ENCODE data around the gene C19orf38.

Gene C19orf38

GRCh38 chr19:10911579-10912363 lies 63.6 kb downstream of the C19orf38 start:
- no peak for DNase-seq (ENCODE audit: low read depth, low spot score)

DNA sequence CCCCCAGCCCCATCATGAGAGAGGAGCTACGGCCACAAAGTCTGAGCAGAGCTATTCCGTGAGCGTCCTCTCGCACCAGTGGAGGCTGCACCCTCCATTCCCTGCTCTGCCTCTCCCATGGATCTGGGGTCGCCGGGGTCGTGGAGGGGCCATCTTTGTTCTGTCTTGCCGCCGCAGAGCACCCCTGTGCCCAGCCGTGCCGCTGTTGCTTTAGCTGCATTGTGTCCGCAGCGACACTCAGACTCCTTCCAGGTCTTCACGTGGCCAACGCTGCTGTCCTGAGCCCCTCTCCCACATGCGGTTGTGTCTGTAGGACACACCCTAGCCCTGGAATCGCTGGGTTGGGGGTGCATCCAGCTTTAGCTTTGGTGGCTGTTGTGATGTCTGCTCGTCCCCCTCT lies 64.4 kb downstream of the C19orf38 start:
- DNase-seq (ENCODE audit: low read depth, low spot score): no peak

- DNase-seq (ENCODE audit: low read depth, low spot score): no peak
Measured at GRCh38 chr19:10913716-10914340, 65.6 kb downstream of the C19orf38 start.

- DNase-seq (ENCODE audit: low read depth, low spot score): no peak
Measured at GRCh38 chr19:10915130-10916091, 67.2 kb downstream of the C19orf38 start.

GRCh38 chr19:10916602-10917001 lies 68.4 kb downstream of the C19orf38 start:
- DNase-seq (ENCODE audit: low read depth, low spot score): no peak

- no peak for DNase-seq (ENCODE audit: low read depth, low spot score)
Measured at GRCh38 chr19:10918359-10918758, 70.1 kb downstream of the C19orf38 start.
